ENCODE results near the gene SPOCK3. TPM values are rescaled to one million over a fixed set of nuclear protein-coding genes. Genes with fewer than 3 reads are reported as not detected.

SPOCK3 gene
- total and polyA plus RNA-seq, 2 donors from 2014 or later: 0.25 to 0.84 TPM

DNA sequence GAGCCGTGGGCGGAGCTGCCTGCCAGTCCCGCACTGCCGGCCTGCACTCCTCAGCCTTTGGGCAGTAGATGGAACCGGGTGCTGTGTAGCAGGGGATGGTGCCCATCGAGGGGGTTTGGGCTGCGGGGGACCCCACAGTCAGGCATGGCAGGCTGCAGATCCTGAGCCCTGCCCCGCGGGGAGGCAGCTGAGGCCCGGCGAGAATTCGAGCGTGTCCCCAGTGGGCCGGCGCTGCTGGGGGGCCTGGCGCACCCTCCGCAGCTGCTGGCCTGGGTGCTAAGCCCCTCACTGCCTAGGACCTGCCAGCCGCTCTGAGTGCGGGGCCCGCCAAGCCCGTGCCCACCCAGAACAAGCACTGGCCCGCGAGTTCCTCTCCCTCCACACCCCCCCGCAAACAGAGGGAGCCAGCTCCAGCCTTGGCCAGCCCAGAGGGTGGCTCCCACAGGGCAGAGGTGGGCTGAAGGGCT is 391.5 kb downstream of the SPOCK3 start:
- no peak overlapping the region for H3K4me3 ChIP-seq (ENCODE audit: low read length in 3 of 3)
- TF ChIP-seq, protein P1, sequence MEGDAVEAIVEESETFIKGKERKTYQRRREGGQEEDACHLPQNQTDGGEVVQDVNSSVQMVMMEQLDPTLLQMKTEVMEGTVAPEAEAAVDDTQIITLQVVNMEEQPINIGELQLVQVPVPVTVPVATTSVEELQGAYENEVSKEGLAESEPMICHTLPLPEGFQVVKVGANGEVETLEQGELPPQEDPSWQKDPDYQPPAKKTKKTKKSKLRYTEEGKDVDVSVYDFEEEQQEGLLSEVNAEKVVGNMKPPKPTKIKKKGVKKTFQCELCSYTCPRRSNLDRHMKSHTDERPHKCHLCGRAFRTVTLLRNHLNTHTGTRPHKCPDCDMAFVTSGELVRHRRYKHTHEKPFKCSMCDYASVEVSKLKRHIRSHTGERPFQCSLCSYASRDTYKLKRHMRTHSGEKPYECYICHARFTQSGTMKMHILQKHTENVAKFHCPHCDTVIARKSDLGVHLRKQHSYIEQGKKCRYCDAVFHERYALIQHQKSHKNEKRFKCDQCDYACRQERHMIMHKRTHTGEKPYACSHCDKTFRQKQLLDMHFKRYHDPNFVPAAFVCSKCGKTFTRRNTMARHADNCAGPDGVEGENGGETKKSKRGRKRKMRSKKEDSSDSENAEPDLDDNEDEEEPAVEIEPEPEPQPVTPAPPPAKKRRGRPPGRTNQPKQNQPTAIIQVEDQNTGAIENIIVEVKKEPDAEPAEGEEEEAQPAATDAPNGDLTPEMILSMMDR (IDR thresholded peaks at IDR 0.05; ENCODE audit: borderline replicate concordance, extremely low read depth, insufficient read depth): no peak
- DNase-seq (peak in 1 of 5 donors; percentile 63), FAIRE-seq (no peak)
- H3K4me1 ChIP-seq (ENCODE audit: control insufficient read depth in 2 of 3, insufficient read depth in 2 of 3, low read depth in 1 of 3, low read length in 3 of 3): no peaks in the 10 kb centered on the region
- H3K9me3 ChIP-seq (ENCODE audit: control insufficient read depth in 2 of 3, insufficient read depth in 1 of 3, low read length in 3 of 3): peaks cover 0 to 5% (median 0%) of the 10 kb centered on the region in 3 donors
- H3K27ac ChIP-seq (ENCODE audit: low read depth in 2 of 2, low read length in 2 of 2): no peak overlapping the region
- H3K36me3 ChIP-seq (ENCODE audit: control insufficient read depth in 2 of 3, insufficient read depth in 3 of 3, low read length in 3 of 3): no peaks in the 10 kb centered on the region
- H3K9ac ChIP-seq (ENCODE audit: low read length in 3 of 3): no peak overlapping the region
- intact Hi-C loops (cut with DNase I): no loop called here
- no peaks in the 10 kb centered on the region for H3K27me3 ChIP-seq (ENCODE audit: control insufficient read depth, insufficient read depth, low read length)

- FAIRE-seq (no peak), DNase-seq (no peak)
- no peak overlapping the region for H3K4me3 ChIP-seq (ENCODE audit: low read length in 3 of 3)
- TF ChIP-seq, protein P1 (IDR thresholded peaks at IDR 0.05; ENCODE audit: borderline replicate concordance, extremely low read depth, insufficient read depth): no peak
- H3K4me1 ChIP-seq (ENCODE audit: control insufficient read depth in 2 of 3, insufficient read depth in 2 of 3, low read depth in 1 of 3, low read length in 3 of 3): no peaks in the 10 kb centered on the region
- H3K27ac ChIP-seq (ENCODE audit: low read depth in 2 of 2, low read length in 2 of 2): no peak overlapping the region
- intact Hi-C loops (cut with DNase I): no loop called here
- no peaks in the 10 kb centered on the region for H3K36me3 ChIP-seq (ENCODE audit: control insufficient read depth in 2 of 3, insufficient read depth in 3 of 3, low read length in 3 of 3)
- no peaks in the 10 kb centered on the region for H3K27me3 ChIP-seq (ENCODE audit: control insufficient read depth, insufficient read depth, low read length)
- no peak overlapping the region for H3K9ac ChIP-seq (ENCODE audit: low read length in 3 of 3)
- H3K9me3 ChIP-seq (ENCODE audit: control insufficient read depth in 2 of 3, insufficient read depth in 1 of 3, low read length in 3 of 3): peaks cover 0 to 5% (median 0%) of the 10 kb centered on the region in 3 donors
These were observed 394.6 kb downstream of the SPOCK3 start for GRCh38 chr4:166839615-166840251.

DNA sequence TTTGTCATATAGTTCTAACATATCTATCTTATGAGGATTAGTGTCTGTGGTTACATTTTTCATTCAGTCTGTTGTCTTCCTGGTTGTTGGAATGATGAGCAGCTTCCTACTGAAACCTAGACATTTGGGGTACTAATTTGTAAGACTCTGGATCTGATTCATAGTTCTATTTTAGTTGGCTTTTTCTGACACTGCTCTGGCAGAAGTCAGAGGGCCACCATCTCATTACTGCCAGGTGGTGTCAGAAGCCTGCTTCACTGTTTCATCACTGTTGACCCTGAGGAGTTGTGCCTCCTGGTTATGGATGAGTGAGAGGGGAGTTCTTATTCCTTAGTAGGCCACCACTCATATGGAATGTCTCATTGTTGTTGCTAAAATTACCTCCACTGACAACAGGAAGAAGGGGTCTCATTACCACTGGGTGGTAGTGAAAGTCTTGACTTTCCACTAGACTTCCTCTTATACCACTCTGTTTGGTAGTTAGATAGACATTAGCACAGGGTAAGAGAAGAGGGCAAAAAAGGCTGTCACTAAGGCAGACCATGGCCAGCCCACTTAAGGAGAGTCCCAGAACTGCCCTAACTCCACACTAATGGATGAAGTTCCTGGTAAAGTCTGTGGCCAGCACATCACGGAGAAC is 395.2 kb downstream of the SPOCK3 start:
- Histone ChIP-seq H3K9ac (ENCODE audit: low read length in 3 of 3) (no peak overlapping the region), H3K4me3 (ENCODE audit: low read length in 3 of 3) (no peak overlapping the region), H3K27me3 (ENCODE audit: control insufficient read depth, insufficient read depth, low read length) (no peaks in the 10 kb centered on the region), H3K27ac (ENCODE audit: low read depth in 2 of 2, low read length in 2 of 2) (no peak overlapping the region), H3K4me1 (ENCODE audit: control insufficient read depth in 2 of 3, insufficient read depth in 2 of 3, low read depth in 1 of 3, low read length in 3 of 3) (no peaks in the 10 kb centered on the region), H3K36me3 (ENCODE audit: control insufficient read depth in 2 of 3, insufficient read depth in 3 of 3, low read length in 3 of 3) (no peaks in the 10 kb centered on the region), H3K9me3 (ENCODE audit: control insufficient read depth in 2 of 3, insufficient read depth in 1 of 3, low read length in 3 of 3) (peaks cover 0 to 5% (median 0%) of the 10 kb centered on the region in 3 donors)
- FAIRE-seq (no peak), DNase-seq (no peak)
- intact Hi-C loops (cut with DNase I): no loop called here
- TF ChIP-seq, protein P1 (IDR thresholded peaks at IDR 0.05; ENCODE audit: borderline replicate concordance, extremely low read depth, insufficient read depth): no peak

Measured in kidney (tissue), 14 donors.